ENCODE measurements around the gene RALGAPB.

GRCh38 chr20:38612751-38613515, 140.3 kb downstream of the RALGAPB start:
- TF ChIP-seq CTCF (conservative IDR thresholded peaks at IDR 0.05; ENCODE audit: low read length) (no peak), EZH2phosphoT487 (IDR thresholded peaks at IDR 0.05; ENCODE audit: borderline replicate concordance, low read depth, low read length) (no peak)
